GM08714 (cell line): Measurements from ENCODE around the gene CD99L2.

ENCODE experiments used
- H3K4me3 ChIP-seq: fragments of 200-500 bp; sonication (Bioruptor generic); 2 replicates; pipeline ENCODE4 v1.5.1; 2014; ENCODE audit warnings: mild to moderate bottlenecking, low read length, inconsistent platforms
- ZNF274 ChIP-seq: IDR thresholded peaks from 2 replicates; pipeline ENCODE4 v1.6.1; 2012; ENCODE audit warnings: mild to moderate bottlenecking, low read depth, low read length

The CD99L2 gene

DNA sequence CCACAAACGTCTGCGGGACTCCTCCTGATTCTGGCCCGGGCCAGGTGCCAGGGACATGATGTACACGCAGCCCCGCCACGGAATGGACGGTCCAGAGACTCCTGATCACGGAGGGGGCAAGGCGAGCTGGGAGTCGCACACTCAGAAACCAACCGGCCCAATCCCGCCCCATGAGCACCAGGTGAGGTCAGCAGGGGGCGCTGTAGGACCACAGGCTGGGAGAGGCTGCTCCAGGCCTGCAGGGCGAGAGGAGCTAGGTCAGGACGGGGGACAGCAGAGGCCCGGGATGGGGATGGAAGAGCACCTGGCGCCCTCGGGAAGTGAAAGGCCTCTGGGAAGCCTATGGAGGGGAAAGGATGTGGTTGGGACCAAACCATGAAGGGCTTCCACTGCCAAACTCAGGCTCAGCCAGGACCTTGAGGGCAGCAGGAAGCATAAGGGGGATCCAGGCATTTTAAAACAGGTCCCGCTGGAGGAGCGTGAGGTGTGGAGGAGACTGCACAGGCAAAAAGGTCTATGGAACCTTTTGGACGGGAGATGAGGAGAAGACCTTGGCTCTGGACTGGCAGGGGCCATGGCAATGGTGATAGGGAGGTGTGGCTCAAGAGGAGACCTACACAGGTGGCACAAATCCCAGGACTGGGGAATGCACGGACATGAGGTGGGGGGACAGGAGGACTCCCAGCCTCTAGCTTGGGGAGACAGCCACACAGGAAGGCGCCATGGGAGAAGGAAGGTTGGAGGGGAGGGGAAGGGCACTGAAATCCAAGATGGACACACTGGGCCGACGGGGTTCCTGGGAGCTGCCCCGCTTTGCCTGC lies 126.1 kb downstream of the CD99L2 start:
- no peak overlapping the region for H3K4me3 ChIP-seq
- TF ChIP-seq ZNF274: no peak

- TF ChIP-seq ZNF274: no peak
- no peak overlapping the region for H3K4me3 ChIP-seq
Measured at GRCh38 chrX:150771116-150771515, 127.4 kb downstream of the CD99L2 start.

DNA sequence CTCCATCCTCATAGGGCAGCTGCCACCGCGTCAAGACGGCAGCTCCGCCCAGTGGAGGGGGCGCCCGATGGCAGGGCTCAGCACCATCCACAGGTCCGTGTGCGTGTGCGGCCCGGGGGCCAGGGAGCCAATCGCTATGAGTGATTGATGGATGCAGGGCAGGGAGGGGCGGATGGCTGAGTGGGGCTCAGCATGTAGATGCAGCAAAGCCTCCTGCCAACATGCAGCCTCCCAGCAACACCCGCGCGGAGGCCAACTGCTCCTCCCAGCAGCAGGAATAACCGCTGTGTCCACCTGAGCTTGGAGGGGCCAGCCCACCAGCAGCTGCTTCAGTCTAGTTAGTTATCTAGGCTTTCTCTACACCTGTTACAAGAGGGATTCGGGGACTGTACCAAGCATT lies 127.8 kb downstream of the CD99L2 start:
- no peak overlapping the region for H3K4me3 ChIP-seq
- no peak for TF ChIP-seq ZNF274

DNA sequence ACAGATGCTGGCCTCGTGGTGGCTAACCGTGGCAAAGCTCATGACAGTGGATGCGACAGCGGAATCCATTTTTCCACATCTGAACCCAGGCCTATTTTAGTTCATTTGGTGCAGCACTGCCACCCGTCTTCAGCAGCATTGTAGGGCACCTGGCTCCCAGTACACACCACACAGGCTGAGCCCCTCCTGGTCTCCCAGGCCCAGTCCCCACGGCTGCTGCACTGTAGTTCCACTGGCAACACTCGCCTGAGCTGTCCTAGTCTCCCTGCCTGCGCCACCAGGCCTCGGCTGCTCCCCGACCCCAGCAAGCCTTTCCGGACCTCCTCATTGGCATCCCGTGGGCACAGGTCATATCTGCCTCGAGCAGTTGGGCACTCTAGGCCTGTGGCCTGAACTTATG lies 129.1 kb downstream of the CD99L2 start:
- H3K4me3 ChIP-seq: no peak overlapping the region
- TF ChIP-seq ZNF274: no peak

GRCh38 chrX:150768580-150769190 lies 129.8 kb downstream of the CD99L2 start:
- TF ChIP-seq ZNF274: no peak
- H3K4me3 ChIP-seq: no peak overlapping the region

- TF ChIP-seq ZNF274: no peak
- no peak overlapping the region for H3K4me3 ChIP-seq
Measured at GRCh38 chrX:150768132-150768485, 130.4 kb downstream of the CD99L2 start.

DNA sequence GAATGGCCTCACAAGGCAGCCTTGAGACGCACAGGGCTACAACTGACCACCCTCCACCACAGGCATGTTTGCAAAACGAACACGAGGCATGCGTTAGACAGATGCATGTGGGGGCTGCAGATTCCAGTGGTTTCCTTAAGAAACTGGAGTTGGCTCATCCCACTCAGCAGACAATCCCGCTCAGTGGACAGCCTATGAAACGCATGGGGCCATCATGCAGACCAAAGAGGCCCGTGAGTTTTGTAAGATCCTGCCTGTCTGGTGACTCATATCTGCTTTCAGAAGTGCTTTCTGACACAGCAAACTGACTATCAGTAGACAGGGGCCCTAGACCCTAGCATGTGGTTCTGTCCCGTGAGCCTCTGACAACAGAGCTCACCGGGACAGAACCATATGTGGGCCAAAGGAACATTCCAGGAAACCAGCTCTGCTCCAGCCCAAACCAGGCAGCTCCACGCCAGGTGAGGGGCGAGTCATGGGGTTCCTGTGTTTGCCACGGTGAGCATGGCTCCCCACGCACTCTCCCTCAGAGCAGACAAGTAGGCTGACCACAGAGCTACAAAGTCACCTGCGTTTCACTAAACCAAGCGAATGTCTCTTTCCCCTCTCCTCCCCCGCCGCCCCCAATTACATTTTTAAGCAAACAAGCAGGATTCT lies 130.9 kb downstream of the CD99L2 start:
- no peak overlapping the region for H3K4me3 ChIP-seq
- TF ChIP-seq ZNF274: no peak

- no peak for TF ChIP-seq ZNF274
- H3K4me3 ChIP-seq: no peak overlapping the region
Measured at GRCh38 chrX:150767045-150767395, 131.4 kb downstream of the CD99L2 start.

- no peak overlapping the region for H3K4me3 ChIP-seq
- TF ChIP-seq ZNF274: no peak
Measured at GRCh38 chrX:150766351-150767044, 132.0 kb downstream of the CD99L2 start.

DNA sequence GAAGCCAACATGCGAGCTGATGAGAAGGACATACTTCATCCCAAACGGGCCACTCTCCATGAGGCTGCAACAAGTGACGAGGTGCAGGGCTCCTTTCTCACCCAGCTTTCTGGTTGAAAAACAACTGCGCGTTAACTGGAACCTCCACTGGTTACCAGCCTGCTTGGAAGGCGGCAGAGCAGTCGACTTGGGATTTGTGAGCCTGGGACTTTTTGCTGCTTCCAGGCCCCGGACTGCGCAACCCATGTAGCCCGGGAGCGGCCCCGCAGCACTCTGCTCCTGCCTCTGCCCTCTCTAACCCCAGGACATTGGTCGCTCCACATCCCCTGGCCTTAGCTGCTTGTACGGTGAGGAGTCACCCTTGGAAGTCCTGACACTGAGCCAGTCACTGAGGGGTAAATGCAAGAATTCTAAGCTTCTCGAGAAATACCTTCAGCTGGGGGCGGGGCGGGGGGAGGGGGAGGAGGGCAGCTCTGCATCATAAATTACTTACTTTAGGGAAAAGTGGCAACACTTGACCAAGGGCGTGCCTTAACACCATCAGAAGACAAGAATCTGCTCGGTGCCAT lies 132.6 kb downstream of the CD99L2 start:
- no peak for TF ChIP-seq ZNF274
- H3K4me3 ChIP-seq: no peak overlapping the region

DNA sequence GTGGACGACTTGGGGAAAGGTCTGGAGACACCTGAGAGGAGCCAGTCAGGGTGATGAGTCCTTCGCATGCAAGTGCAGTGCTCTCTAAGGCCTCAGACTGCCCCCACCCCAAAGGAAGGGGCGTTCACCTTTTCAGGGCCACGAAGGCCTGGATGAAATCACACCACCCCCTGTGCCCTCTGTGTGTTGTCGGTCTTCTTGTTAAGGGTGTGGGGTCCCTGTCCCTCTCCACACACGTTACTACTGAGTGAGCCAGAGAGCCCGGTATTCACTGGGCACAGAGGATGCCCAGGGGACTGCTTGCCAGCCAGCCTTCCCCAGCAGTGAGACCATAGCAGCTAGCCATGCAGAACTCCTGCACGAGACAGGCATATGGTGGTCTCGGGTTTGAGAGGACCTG lies 133.2 kb downstream of the CD99L2 start:
- no peak for TF ChIP-seq ZNF274
- H3K4me3 ChIP-seq: no peak overlapping the region

GRCh38 chrX:150763810-150764209 lies 134.7 kb downstream of the CD99L2 start:
- TF ChIP-seq ZNF274: no peak
- H3K4me3 ChIP-seq: no peak overlapping the region

DNA sequence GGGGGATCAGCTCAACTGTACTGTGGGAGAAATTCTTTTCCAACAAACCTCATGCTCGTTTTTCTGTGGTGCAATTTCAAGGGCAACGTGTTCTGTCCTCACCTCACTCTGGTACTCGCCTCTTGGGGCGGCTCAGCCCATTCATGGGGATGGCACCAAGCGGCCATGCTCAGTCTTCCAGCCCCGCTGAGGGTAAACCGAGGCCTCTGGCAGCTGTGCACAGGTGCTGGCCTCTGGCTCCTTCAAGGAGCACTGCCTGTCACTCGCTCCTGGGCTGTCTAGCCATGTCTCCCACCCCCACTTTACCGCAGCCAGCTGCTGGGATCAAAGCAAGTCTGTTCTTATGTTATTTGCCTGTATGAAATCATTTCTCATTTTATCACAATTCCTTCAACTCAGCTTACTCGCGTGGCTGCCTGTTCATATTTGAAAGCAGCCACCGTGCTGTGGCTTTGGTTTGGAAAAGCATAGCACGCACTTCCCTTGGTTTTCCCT lies 135.1 kb downstream of the CD99L2 start:
- no peak for TF ChIP-seq ZNF274
- no peak overlapping the region for H3K4me3 ChIP-seq
